ENCODE results near the gene RIT1.

RIT1 gene

DNA sequence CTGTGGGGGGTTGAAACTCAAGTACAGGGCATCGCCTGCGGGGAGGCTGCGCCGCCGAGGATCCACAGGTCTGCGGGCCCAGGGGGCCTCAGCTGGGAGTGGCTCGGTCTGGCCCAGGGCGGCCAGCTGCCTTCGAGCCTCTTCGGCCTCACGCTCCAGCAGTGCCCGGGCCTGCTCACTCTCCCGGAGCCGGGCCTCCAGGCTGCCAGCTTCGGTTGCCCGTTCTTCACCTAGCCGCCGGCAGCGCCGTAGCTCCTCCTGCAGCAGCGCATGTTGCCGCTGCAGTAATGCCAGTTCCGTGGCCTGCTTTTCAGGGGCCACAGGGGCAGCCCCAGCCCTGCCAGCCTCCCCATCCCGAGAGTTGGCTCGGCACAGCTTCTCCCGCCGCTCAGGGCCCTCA lies 39.7 kb upstream of the RIT1 start:
- H3K27me3 ChIP-seq (ENCODE audit: control insufficient read depth, low read length) = no peaks in the 10 kb centered on the region
- H3K4me1 ChIP-seq (ENCODE audit: control insufficient read depth, low read length) = peaks cover 25% of the 10 kb centered on the region
- no peaks in the 10 kb centered on the region for H3K79me2 ChIP-seq (ENCODE audit: control insufficient read depth, low read length)
- H3K4me3 ChIP-seq (ENCODE audit: low read length) = no peak overlapping the region
- peaks cover 85% of the 10 kb centered on the region for H3K36me3 ChIP-seq (ENCODE audit: control insufficient read depth, low read length)
- H4K20me1 ChIP-seq (ENCODE audit: control insufficient read depth, insufficient read depth, low read depth, low read length) = no peaks in the 10 kb centered on the region
- no peaks in the 10 kb centered on the region for H3K9me3 ChIP-seq (ENCODE audit: control insufficient read depth, insufficient read depth, low read length)
- H3K9me2 ChIP-seq (replicated peaks; ENCODE audit: control insufficient read depth, low read length) = no peaks in the 10 kb centered on the region
- no peak overlapping the region for H3K27ac ChIP-seq (ENCODE audit: low read depth, low read length)
- no peak overlapping the region for H3K4me2 ChIP-seq (ENCODE audit: low read length)
- no peak for TF ChIP-seq EZH2phosphoT487 (IDR thresholded peaks at IDR 0.05; ENCODE audit: borderline replicate concordance, low read length)
- TF ChIP-seq, protein P1, sequence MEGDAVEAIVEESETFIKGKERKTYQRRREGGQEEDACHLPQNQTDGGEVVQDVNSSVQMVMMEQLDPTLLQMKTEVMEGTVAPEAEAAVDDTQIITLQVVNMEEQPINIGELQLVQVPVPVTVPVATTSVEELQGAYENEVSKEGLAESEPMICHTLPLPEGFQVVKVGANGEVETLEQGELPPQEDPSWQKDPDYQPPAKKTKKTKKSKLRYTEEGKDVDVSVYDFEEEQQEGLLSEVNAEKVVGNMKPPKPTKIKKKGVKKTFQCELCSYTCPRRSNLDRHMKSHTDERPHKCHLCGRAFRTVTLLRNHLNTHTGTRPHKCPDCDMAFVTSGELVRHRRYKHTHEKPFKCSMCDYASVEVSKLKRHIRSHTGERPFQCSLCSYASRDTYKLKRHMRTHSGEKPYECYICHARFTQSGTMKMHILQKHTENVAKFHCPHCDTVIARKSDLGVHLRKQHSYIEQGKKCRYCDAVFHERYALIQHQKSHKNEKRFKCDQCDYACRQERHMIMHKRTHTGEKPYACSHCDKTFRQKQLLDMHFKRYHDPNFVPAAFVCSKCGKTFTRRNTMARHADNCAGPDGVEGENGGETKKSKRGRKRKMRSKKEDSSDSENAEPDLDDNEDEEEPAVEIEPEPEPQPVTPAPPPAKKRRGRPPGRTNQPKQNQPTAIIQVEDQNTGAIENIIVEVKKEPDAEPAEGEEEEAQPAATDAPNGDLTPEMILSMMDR (IDR thresholded peaks at IDR 0.05; ENCODE audit: low read depth, low read length, poor library complexity, severe bottlenecking) = no peak
- H3F3A ChIP-seq (ENCODE audit: control insufficient read depth, insufficient read depth) = no peaks in the 10 kb centered on the region

DNA sequence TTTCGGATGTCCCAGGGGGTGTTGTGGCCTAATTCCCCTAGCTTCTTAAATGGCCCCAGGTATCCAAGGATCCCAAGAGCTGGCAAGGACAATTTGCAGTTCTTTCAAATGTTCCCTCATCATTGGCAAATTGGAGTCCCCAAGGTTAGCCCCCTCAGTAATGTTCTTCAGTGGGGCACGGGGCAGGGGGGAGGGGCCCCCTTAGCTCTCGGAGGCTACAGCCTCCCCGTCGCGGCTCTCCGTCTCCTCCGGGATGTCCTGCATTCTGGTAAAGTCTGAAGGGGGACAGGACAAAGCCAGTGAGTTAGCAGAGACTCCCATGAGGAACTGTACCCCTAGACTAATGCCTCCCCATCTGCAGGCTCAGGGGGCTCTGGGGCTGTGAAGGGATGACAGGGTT lies 36.6 kb upstream of the RIT1 start:
- TF ChIP-seq, protein P1 (IDR thresholded peaks at IDR 0.05; ENCODE audit: low read depth, low read length, poor library complexity, severe bottlenecking) = no peak
- no peak for TF ChIP-seq EZH2phosphoT487 (IDR thresholded peaks at IDR 0.05; ENCODE audit: borderline replicate concordance, low read length)
- H3K36me3 ChIP-seq (ENCODE audit: control insufficient read depth, low read length) = peaks cover 66% of the 10 kb centered on the region
- H3K9me3 ChIP-seq (ENCODE audit: control insufficient read depth, insufficient read depth, low read length) = no peaks in the 10 kb centered on the region
- H4K20me1 ChIP-seq (ENCODE audit: control insufficient read depth, insufficient read depth, low read depth, low read length) = no peaks in the 10 kb centered on the region
- no peak overlapping the region for H3K4me3 ChIP-seq (ENCODE audit: low read length)
- no peak overlapping the region for H3K27ac ChIP-seq (ENCODE audit: low read depth, low read length)
- no peaks in the 10 kb centered on the region for H3K9me2 ChIP-seq (replicated peaks; ENCODE audit: control insufficient read depth, low read length)
- no peak overlapping the region for H3K4me2 ChIP-seq (ENCODE audit: low read length)
- H3F3A ChIP-seq (ENCODE audit: control insufficient read depth, insufficient read depth) = no peaks in the 10 kb centered on the region
- peaks cover 45% of the 10 kb centered on the region for H3K4me1 ChIP-seq (ENCODE audit: control insufficient read depth, low read length)
- H3K27me3 ChIP-seq (ENCODE audit: control insufficient read depth, low read length) = no peaks in the 10 kb centered on the region
- no peaks in the 10 kb centered on the region for H3K79me2 ChIP-seq (ENCODE audit: control insufficient read depth, low read length)

DNA sequence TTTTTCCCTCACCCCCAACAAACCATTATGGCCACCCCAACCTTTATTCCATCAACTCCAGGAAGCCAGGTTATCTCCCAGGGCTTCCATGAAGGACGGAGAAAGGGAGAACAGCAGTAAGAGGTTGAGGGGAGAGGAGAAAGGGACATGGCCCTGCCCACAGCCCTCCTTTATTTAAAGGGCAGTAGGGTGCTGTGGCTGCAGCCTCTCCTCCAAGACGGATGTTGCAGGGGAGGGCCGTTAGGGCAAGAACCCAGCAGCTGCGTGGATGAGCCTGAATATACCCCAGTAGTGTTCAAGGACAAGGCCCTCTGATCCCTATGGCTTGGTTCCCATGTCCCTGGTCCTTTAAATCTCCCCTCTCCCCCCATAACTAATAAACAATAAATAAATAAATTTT lies 36.1 kb upstream of the RIT1 start:
- no peak for TF ChIP-seq EZH2phosphoT487 (IDR thresholded peaks at IDR 0.05; ENCODE audit: borderline replicate concordance, low read length)
- TF ChIP-seq, protein P1 (IDR thresholded peaks at IDR 0.05; ENCODE audit: low read depth, low read length, poor library complexity, severe bottlenecking) = no peak
- H3K36me3 ChIP-seq (ENCODE audit: control insufficient read depth, low read length) = peaks cover 61% of the 10 kb centered on the region
- H3K4me1 ChIP-seq (ENCODE audit: control insufficient read depth, low read length) = peaks cover 45% of the 10 kb centered on the region
- H3K4me3 ChIP-seq (ENCODE audit: low read length) = no peak overlapping the region
- no peaks in the 10 kb centered on the region for H3F3A ChIP-seq (ENCODE audit: control insufficient read depth, insufficient read depth)
- no peaks in the 10 kb centered on the region for H4K20me1 ChIP-seq (ENCODE audit: control insufficient read depth, insufficient read depth, low read depth, low read length)
- peak overlapping the region; percentile 53 for H3K4me2 ChIP-seq (ENCODE audit: low read length)
- 0 out of 2 replicates have a peak overlapping the region, but pooled peaks have one; percentile 43 for H3K27ac ChIP-seq (ENCODE audit: low read depth, low read length)
- no peaks in the 10 kb centered on the region for H3K9me3 ChIP-seq (ENCODE audit: control insufficient read depth, insufficient read depth, low read length)
- H3K79me2 ChIP-seq (ENCODE audit: control insufficient read depth, low read length) = no peaks in the 10 kb centered on the region
- no peaks in the 10 kb centered on the region for H3K9me2 ChIP-seq (replicated peaks; ENCODE audit: control insufficient read depth, low read length)
- H3K27me3 ChIP-seq (ENCODE audit: control insufficient read depth, low read length) = no peaks in the 10 kb centered on the region

Data from DOHH2 (cell line).